Measurements from ENCODE around the gene MTCL3.
A peak's percentile ranks its signal among the peaks of the same experiment; 100 is the strongest.

The MTCL3 gene

DNA sequence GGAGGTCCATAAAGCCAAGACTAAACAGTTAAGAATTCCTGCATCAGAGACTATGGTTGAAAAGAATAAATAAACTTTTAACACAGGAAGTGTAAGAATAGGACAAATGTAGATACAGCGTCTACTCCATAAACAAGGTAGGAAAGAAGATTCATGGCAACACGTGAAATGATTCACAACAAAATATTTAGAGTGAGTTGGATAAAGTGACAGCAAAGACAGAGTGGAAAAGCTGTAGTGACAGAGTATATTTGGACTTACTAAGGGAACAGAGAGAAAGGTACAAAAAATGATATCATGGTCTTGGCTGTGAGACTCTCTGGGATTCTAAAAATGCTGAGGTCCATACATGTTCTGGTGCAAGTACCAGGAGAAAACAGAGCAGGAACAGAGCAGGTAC, 38.0 kb downstream of the MTCL3 start:
- Mint-ChIP-seq H3K27ac (peak overlapping the region; percentile 85), H3K9me3 (no peaks in the 10 kb centered on the region), H3K4me1 (peaks cover 62% of the 10 kb centered on the region), H3K4me3 (no peak overlapping the region; the same call in 1 of the 2 replicates), H3K27me3 (ENCODE audit: low read depth) (no peaks in the 10 kb centered on the region), H3K36me3 (peaks cover 41% of the 10 kb centered on the region)
- no peak for ATAC-seq
- no peak for TF ChIP-seq FOXJ3 (CRISPR knock-in tag; IDR thresholded peaks at IDR 0.05; ENCODE audit: borderline replicate concordance)
- TF ChIP-seq ETV6 (CRISPR knock-in tag; IDR thresholded peaks at IDR 0.05), result no peak
- TF ChIP-seq FOXK1 (CRISPR knock-in tag; IDR thresholded peaks at IDR 0.05), result no peak
- no peak for TF ChIP-seq ATF2 (CRISPR knock-in tag; IDR thresholded peaks at IDR 0.05; ENCODE audit: borderline replicate concordance, low read depth)
- TF ChIP-seq ZNF219 (CRISPR knock-in tag; IDR thresholded peaks at IDR 0.05; ENCODE audit: borderline replicate concordance), result no peak
- no peak for TF ChIP-seq ARID4B (CRISPR knock-in tag; IDR thresholded peaks at IDR 0.05; ENCODE audit: borderline replicate concordance)
- no peak for TF ChIP-seq TEAD1 (CRISPR knock-in tag; IDR thresholded peaks at IDR 0.05)
- no peak for TF ChIP-seq ZNF121 (CRISPR knock-in tag; IDR thresholded peaks at IDR 0.05)
- no peak for TF ChIP-seq ZNF671 (CRISPR knock-in tag; IDR thresholded peaks at IDR 0.05)
- no peak for TF ChIP-seq ZNF317 (CRISPR knock-in tag; IDR thresholded peaks at IDR 0.05; ENCODE audit: borderline replicate concordance, low read depth)
- TF ChIP-seq NFE2L1 (CRISPR knock-in tag; IDR thresholded peaks at IDR 0.05), result no peak
- no peak for TF ChIP-seq ELF4 (CRISPR knock-in tag; IDR thresholded peaks at IDR 0.05; ENCODE audit: low read depth)
- TF ChIP-seq ZNF532 (CRISPR knock-in tag; IDR thresholded peaks at IDR 0.05; ENCODE audit: borderline replicate concordance), result no peak
- TF ChIP-seq, protein P1, sequence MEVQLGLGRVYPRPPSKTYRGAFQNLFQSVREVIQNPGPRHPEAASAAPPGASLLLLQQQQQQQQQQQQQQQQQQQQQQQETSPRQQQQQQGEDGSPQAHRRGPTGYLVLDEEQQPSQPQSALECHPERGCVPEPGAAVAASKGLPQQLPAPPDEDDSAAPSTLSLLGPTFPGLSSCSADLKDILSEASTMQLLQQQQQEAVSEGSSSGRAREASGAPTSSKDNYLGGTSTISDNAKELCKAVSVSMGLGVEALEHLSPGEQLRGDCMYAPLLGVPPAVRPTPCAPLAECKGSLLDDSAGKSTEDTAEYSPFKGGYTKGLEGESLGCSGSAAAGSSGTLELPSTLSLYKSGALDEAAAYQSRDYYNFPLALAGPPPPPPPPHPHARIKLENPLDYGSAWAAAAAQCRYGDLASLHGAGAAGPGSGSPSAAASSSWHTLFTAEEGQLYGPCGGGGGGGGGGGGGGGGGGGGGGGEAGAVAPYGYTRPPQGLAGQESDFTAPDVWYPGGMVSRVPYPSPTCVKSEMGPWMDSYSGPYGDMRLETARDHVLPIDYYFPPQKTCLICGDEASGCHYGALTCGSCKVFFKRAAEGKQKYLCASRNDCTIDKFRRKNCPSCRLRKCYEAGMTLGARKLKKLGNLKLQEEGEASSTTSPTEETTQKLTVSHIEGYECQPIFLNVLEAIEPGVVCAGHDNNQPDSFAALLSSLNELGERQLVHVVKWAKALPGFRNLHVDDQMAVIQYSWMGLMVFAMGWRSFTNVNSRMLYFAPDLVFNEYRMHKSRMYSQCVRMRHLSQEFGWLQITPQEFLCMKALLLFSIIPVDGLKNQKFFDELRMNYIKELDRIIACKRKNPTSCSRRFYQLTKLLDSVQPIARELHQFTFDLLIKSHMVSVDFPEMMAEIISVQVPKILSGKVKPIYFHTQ (CRISPR knock-in tag; IDR thresholded peaks at IDR 0.05), result no peak
- TF ChIP-seq GRHL2 (CRISPR knock-in tag; IDR thresholded peaks at IDR 0.05; ENCODE audit: insufficient replicate concordance, severe bottlenecking), result no peak
- no peak for TF ChIP-seq ESRRA (CRISPR knock-in tag; IDR thresholded peaks at IDR 0.05; ENCODE audit: borderline replicate concordance)
- TF ChIP-seq KAT7 (CRISPR knock-in tag; IDR thresholded peaks at IDR 0.05; ENCODE audit: borderline replicate concordance), result no peak
- TF ChIP-seq ATF1 (CRISPR knock-in tag; IDR thresholded peaks at IDR 0.05), result no peak
- TF ChIP-seq, protein P2, sequence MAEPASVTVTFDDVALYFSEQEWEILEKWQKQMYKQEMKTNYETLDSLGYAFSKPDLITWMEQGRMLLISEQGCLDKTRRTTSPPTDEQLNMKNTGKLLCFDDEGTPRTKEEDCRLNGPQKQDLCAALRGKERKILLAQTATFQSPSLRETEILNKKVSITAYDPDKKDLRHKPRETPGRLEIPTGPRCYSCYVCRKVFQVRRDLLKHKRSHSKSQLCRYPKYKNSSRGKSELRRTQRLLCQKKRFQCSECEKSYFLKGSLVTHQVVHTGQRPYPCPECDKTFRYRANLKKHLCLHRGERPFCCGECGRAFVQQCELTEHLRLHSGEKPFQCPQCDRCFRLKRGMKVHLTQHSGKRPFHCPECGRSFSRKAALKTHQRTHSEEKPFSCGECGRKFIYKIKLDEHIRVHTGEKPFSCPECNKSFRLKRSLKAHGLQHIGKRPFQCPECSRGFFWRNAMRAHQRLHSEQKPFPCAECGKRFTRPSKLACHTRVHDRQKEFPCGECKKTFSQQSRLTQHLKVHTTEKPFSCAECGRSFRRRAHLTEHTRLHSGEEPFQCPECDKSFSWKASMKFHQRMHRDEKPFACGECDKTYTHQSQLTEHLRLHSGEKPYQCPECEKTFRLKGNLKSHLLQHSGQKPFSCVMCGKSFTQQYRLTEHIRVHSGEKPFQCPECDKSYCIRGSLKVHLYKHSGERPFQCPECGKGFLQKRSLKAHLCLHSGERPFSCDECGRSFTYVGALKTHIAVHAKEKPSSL (CRISPR knock-in tag; conservative IDR thresholded peaks at IDR 0.05), result no peak
- DNase-seq (ENCODE audit: low spot score), result no peak
- ChIA-PET CTCF (interaction anchor here (1.2 to 9.7 kb wide), 3 partner anchors 34 to 37 kb away, joined by 4 to 106 read pairs (median 6); partner anchors contain the start of gene MTCL3), POLR2A (no interaction called here)
